Stimulated activated CD8-positive, alpha-beta memory T cell treated with anti-CD3 and anti-CD28 coated beads, Interleukin-12 subunit alpha, Interleukin-12 subunit beta, amount 100 ng/mL, for 1 hour (primary cell): Measurements from ENCODE around the gene TTC29.
"Not testable (repeated sequence)": the region's sequence is repeated elsewhere in the genome, so short reads cannot be mapped to it uniquely, and the experiment has no call there.

Source experiments
- DNase-seq: peaks from one replicate; pipeline ENCODE4 v3.0.0-alpha.2; 2020; ENCODE audit warnings: low read depth

The TTC29 gene

GRCh38 chr4:146857298-146857697 lies 88.4 kb downstream of the TTC29 start:
- no peak for DNase-seq

- no peak for DNase-seq
Observed at GRCh38 chr4:146855761-146856160, 89.9 kb downstream of the TTC29 start.

- no peak for DNase-seq
Observed at GRCh38 chr4:146852360-146852759, 93.3 kb downstream of the TTC29 start.

- DNase-seq: no peak
Observed at GRCh38 chr4:146847345-146847744, 98.3 kb downstream of the TTC29 start.

- no peak for DNase-seq
Observed at GRCh38 chr4:146846882-146847281, 98.8 kb downstream of the TTC29 start.

- no peak for DNase-seq
Observed at GRCh38 chr4:146844761-146845160, 100.9 kb downstream of the TTC29 start.

GRCh38 chr4:146842876-146843275 lies 102.8 kb downstream of the TTC29 start:
- no peak for DNase-seq

- no peak for DNase-seq
Observed at GRCh38 chr4:146840731-146841130, 104.9 kb downstream of the TTC29 start.

GRCh38 chr4:146835096-146835495 lies 110.6 kb downstream of the TTC29 start:
- no peak for DNase-seq

- DNase-seq: no peak
Observed at GRCh38 chr4:146834263-146835034, 111.2 kb downstream of the TTC29 start.

- no peak for DNase-seq
Observed at GRCh38 chr4:146833530-146833929, 112.1 kb downstream of the TTC29 start.

GRCh38 chr4:146822980-146823379 lies 122.7 kb downstream of the TTC29 start:
- not testable (repeated sequence) for DNase-seq

GRCh38 chr4:146814750-146815149 lies 130.9 kb downstream of the TTC29 start:
- DNase-seq: no peak

- DNase-seq: no peak
Observed at GRCh38 chr4:146795711-146796110, 150.0 kb downstream of the TTC29 start.

GRCh38 chr4:146793727-146794126 lies 151.9 kb downstream of the TTC29 start:
- no peak for DNase-seq

- DNase-seq: no peak
Observed at GRCh38 chr4:146791439-146791838, 154.2 kb downstream of the TTC29 start.

- no peak for DNase-seq
Observed at GRCh38 chr4:146790515-146790914, 155.1 kb downstream of the TTC29 start.

- no peak for DNase-seq
Observed at GRCh38 chr4:146787731-146788130, 157.9 kb downstream of the TTC29 start.

- DNase-seq: no peak
Observed at GRCh38 chr4:146776691-146777090, 169.0 kb downstream of the TTC29 start.

GRCh38 chr4:146763560-146763959 lies 182.1 kb downstream of the TTC29 start:
- DNase-seq: no peak

GRCh38 chr4:146762016-146762415 lies 183.6 kb downstream of the TTC29 start:
- DNase-seq: no peak

GRCh38 chr4:146742416-146742815 lies 203.2 kb downstream of the TTC29 start:
- DNase-seq: no peak

GRCh38 chr4:146739182-146739581 lies 206.5 kb downstream of the TTC29 start:
- no peak for DNase-seq

GRCh38 chr4:146723519-146723918 lies 222.1 kb downstream of the TTC29 start:
- not testable (repeated sequence) for DNase-seq
